ENCODE measurements around the gene BICD1.

DNA sequence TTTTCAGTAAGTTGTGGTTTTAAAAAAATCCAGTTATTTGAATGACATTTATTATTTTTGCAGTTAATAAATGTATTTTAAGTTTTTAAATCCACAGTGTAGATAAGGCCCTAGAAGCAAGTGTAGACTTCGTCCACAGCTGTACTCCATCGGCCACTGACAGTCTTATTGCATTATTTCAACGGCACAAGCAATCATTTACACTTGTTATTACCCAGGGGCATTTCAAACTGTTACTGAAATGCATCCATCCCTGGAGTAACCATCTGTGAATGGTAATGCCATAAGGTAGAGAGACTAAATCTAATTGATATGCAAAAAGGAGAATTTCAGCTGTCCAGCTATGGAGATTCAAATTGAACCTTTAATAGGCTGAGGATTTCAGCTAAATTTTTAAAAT lies 48.4 kb downstream of the BICD1 start:
- TF ChIP-seq, protein P1, sequence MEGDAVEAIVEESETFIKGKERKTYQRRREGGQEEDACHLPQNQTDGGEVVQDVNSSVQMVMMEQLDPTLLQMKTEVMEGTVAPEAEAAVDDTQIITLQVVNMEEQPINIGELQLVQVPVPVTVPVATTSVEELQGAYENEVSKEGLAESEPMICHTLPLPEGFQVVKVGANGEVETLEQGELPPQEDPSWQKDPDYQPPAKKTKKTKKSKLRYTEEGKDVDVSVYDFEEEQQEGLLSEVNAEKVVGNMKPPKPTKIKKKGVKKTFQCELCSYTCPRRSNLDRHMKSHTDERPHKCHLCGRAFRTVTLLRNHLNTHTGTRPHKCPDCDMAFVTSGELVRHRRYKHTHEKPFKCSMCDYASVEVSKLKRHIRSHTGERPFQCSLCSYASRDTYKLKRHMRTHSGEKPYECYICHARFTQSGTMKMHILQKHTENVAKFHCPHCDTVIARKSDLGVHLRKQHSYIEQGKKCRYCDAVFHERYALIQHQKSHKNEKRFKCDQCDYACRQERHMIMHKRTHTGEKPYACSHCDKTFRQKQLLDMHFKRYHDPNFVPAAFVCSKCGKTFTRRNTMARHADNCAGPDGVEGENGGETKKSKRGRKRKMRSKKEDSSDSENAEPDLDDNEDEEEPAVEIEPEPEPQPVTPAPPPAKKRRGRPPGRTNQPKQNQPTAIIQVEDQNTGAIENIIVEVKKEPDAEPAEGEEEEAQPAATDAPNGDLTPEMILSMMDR (conservative IDR thresholded peaks at IDR 0.05 in 1 of 2, IDR thresholded peaks at IDR 0.05 in 1 of 2; ENCODE audit: low read depth in 1 of 2, low read length in 2 of 2) = no peak
- no peak for TF ChIP-seq EZH2 (IDR thresholded peaks at IDR 0.05; ENCODE audit: low read length, missing control alignments)
